Liver (tissue), 9 donors: ENCODE measurements around the gene HOXA3. TPM values are rescaled to one million over a fixed set of nuclear protein-coding genes. Genes with fewer than 3 reads are reported as not detected.

Experiments used
- DNase-seq: peaks from one replicate; pipeline ENCODE4 v3.0.0-alpha.2; 2017; ENCODE audit warnings: low spot score
- H3K27ac ChIP-seq, 2 donors: one replicate each; pipeline ENCODE4 v1.7.0; 2013; ENCODE audit warnings: inconsistent platforms in 2 of 2, low read length in 2 of 2, control low read depth in 1 of 2, low read depth in 1 of 2, mild to moderate bottlenecking in 1 of 2
- H3K27me3 ChIP-seq, 4 donors: one replicate each; pipeline versions ENCODE4 v1.6.1 to v1.7.0; 2013; ENCODE audit warnings: low read length in 3 of 4, inconsistent platforms in 1 of 4, mild to moderate bottlenecking in 1 of 4, moderate library complexity in 1 of 4; ENCODE audit not compliant: control insufficient read depth in 4 of 4, insufficient read depth in 4 of 4
- H3K36me3 ChIP-seq, 4 donors: one replicate each; pipeline versions ENCODE4 v1.6.1 to v1.7.0; 2013; ENCODE audit warnings: low read length in 3 of 4, mild to moderate bottlenecking in 3 of 4, low read depth in 1 of 4, moderate library complexity in 1 of 4; ENCODE audit not compliant: control insufficient read depth in 4 of 4, insufficient read depth in 3 of 4
- H3K4me1 ChIP-seq, 4 donors: one replicate each; pipeline versions ENCODE4 v1.6.1 to v1.7.0; 2013; ENCODE audit warnings: low read length in 3 of 4, mild to moderate bottlenecking in 3 of 4, moderate library complexity in 1 of 4; ENCODE audit not compliant: control insufficient read depth in 4 of 4, insufficient read depth in 4 of 4
- H3K4me3 ChIP-seq, 3 donors: one replicate each; pipeline versions ENCODE4 v1.6.1 to v1.7.0; 2013; ENCODE audit warnings: low read length in 3 of 3, control low read depth in 1 of 3, low read depth in 1 of 3, mild to moderate bottlenecking in 1 of 3
- H3K9ac ChIP-seq, 2 donors: one replicate each; pipeline ENCODE4 v1.7.0; 2013; ENCODE audit warnings: low read length in 2 of 2, mild to moderate bottlenecking in 2 of 2, moderate library complexity in 2 of 2, control low read depth in 1 of 2, low read depth in 1 of 2
- H3K9me3 ChIP-seq, 4 donors: one replicate each; pipeline versions ENCODE4 v1.6.1 to v1.7.0; 2013; ENCODE audit warnings: low read length in 3 of 4; ENCODE audit not compliant: control insufficient read depth in 4 of 4
- ATF3 ChIP-seq: IDR thresholded peaks from 2 replicates; pipeline ENCODE4 v1.6.1; 2016; ENCODE audit warnings: antibody characterized with exemption
- EGR1 ChIP-seq, 2 donors: IDR thresholded peaks; 2 replicates each; pipeline ENCODE4 v1.6.1; 2016 to 2018; ENCODE audit warnings: antibody characterized with exemption in 2 of 2, low read depth in 2 of 2
- FOXA1 ChIP-seq: IDR thresholded peaks from 2 replicates; pipeline ENCODE4 v1.6.1; 2016; ENCODE audit warnings: antibody characterized with exemption
- FOXA2 ChIP-seq: IDR thresholded peaks from 2 replicates; pipeline ENCODE4 v1.6.1; 2016; ENCODE audit warnings: antibody characterized with exemption
- GABPA ChIP-seq, 2 donors: IDR thresholded peaks in 1 of 2; conservative IDR thresholded peaks in 1 of 2; 2 replicates each; pipeline ENCODE4 v1.6.1; 2016; ENCODE audit warnings: antibody characterized with exemption in 2 of 2, mild to moderate bottlenecking in 1 of 2, moderate library complexity in 1 of 2
- HNF4A ChIP-seq, 2 donors: conservative IDR thresholded peaks; 2 replicates each; pipeline ENCODE4 v1.6.1; 2016; ENCODE audit warnings: antibody characterized with exemption in 2 of 2, mild to moderate bottlenecking in 2 of 2
- HNF4G ChIP-seq: IDR thresholded peaks from 2 replicates; pipeline ENCODE4 v1.6.1; 2016; ENCODE audit warnings: antibody characterized with exemption
- JUND ChIP-seq, 2 donors: IDR thresholded peaks; 2 replicates each; pipeline ENCODE4 v1.6.1; 2016; ENCODE audit warnings: antibody characterized with exemption in 2 of 2
- NR2F2 ChIP-seq: IDR thresholded peaks from 2 replicates; pipeline ENCODE4 v1.6.1; 2016; ENCODE audit warnings: antibody characterized with exemption
- RAD21 ChIP-seq, 2 donors: IDR thresholded peaks; 2 replicates each; pipeline ENCODE4 v1.6.1; 2016; ENCODE audit warnings: antibody characterized with exemption in 2 of 2, mild to moderate bottlenecking in 2 of 2
- REST ChIP-seq: IDR thresholded peaks from 2 replicates; pipeline ENCODE4 v1.6.1; 2016; ENCODE audit warnings: antibody characterized with exemption, mild to moderate bottlenecking
- RXRA ChIP-seq, 2 donors: IDR thresholded peaks; 2 replicates each; pipeline ENCODE4 v1.6.1; 2017 to 2018; ENCODE audit warnings: antibody characterized with exemption in 2 of 2, mild to moderate bottlenecking in 1 of 2
- SP1 ChIP-seq: IDR thresholded peaks from 2 replicates; pipeline ENCODE4 v1.6.1; 2018; ENCODE audit warnings: antibody characterized with exemption, mild to moderate bottlenecking
- TAF1 ChIP-seq: conservative IDR thresholded peaks from 2 replicates; pipeline ENCODE4 v1.6.1; 2016; ENCODE audit warnings: antibody characterized with exemption, mild to moderate bottlenecking
- YY1 ChIP-seq: IDR thresholded peaks from 2 replicates; pipeline ENCODE4 v1.6.1; 2016; ENCODE audit warnings: antibody characterized with exemption, mild to moderate bottlenecking
- ZBTB33 ChIP-seq: IDR thresholded peaks from 2 replicates; pipeline ENCODE4 v1.6.1; 2016; ENCODE audit warnings: antibody characterized with exemption
- WGBS: extraction: QIAGEN DNeasy Blood & Tissue Kit; methylation state at CpG from one replicate; pipeline ENCODE4 v1.1.7; 2013; 5-methylcytosine and 5-hydroxymethylcytosine counted together
- polyA plus RNA-seq, 2 donors: library from polyadenylated mRNA; stranded (reverse) in 1 of 2; unstranded in 1 of 2; fragments of 200-250 nt in 1 of 2; fragments of >200 nt in 1 of 2; fragmentation: Nextera tagmentation in 1 of 2; extraction: Ambion mirVana in 1 of 2; gene quantifications; one replicate each; pipeline versions ENCODE4 v1.2.1 to v1.2.3, GENCODE V29; 2013 to 2015
- total RNA-seq, 2 donors: library from RNA; depleted of rRNA; stranded (reverse); fragments of >200 nt; gene quantifications; one replicate each; pipeline ENCODE4 v1.2.3, GENCODE V29; 2014
- TF ChIP-seq, protein P1 (sequence below): IDR thresholded peaks from 2 replicates; pipeline ENCODE4 v1.6.1; 2016; ENCODE audit warnings: antibody characterized with exemption
- TF ChIP-seq, protein P2 (sequence below): fragments of 150-350 bp; IDR thresholded peaks from 2 replicates; pipeline ENCODE4 v1.5.1; 2017; ENCODE audit warnings: improper control_type of control experiment, low read depth, low read length; ENCODE audit not compliant: missing input control
- donor health status: healthy.
- donor health status: healthy.
- donor health status: healthy.
- donor health status: healthy.
- donor health status: healthy.

The HOXA3 gene
- total and polyA plus RNA-seq, 4 donors, result 0.11 to 0.28 (median 0.20) TPM

DNA sequence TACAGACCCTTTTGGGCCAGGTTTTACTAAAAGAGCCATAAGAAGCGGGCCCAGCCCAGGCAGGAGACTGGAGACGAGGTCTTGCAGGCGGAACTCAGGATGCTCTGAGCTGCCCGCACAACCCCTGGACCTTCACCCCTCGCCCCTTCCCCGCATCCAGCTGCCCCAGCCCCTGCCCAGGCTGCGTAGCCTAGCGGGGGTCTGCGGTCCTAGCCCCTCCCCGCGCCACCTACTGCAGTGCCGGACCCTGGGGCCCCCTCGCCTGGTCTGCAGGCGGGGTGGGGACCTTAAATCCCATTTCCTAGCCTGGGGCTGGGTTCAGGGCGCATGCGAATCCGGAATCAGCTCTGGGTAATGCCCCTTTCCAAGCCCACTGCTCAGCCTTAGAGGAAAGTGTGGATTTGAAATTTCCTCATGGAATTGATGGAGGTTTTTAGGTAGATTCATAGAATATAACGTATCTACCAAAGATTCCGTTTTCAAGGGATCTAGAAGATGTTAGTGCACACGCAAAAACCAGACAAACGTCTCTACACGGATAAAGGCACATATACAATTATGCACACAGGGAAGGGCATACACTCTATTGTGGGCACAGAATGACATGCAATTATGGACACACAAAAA is 546 bp upstream of the HOXA3 start:
- Histone ChIP-seq H3K36me3 (no peaks in the 10 kb centered on the region), H3K27ac (no peak overlapping the region), H3K4me3 (no peak overlapping the region), H3K9me3 (peaks cover 0 to 5% (median 0%) of the 10 kb centered on the region in 4 donors), H3K4me1 (peaks cover 14 to 36% (median 22%) of the 10 kb centered on the region in 4 donors), H3K27me3 (peaks cover 15 to 56% (median 40%) of the 10 kb centered on the region in 4 donors), H3K9ac (no peak overlapping the region)
- TF ChIP-seq JUND (IDR thresholded peaks at IDR 0.05) (no peak), EGR1 (IDR thresholded peaks at IDR 0.05; ENCODE audit: low read depth in 2 of 2) (no peak), YY1 (no peak), SP1 (no peak), NR2F2 (no peak), HNF4G (no peak), RAD21 (IDR thresholded peaks at IDR 0.05) (no peak), ATF3 (no peak), RXRA (IDR thresholded peaks at IDR 0.05) (no peak), FOXA1 (no peak), ZBTB33 (no peak), GABPA (IDR thresholded peaks at IDR 0.05 in 1 of 2, conservative IDR thresholded peaks at IDR 0.05 in 1 of 2) (no peak), TAF1 (no peak), REST (no peak), FOXA2 (no peak), HNF4A (conservative IDR thresholded peaks at IDR 0.05) (no peak)
- TF ChIP-seq, protein P1, sequence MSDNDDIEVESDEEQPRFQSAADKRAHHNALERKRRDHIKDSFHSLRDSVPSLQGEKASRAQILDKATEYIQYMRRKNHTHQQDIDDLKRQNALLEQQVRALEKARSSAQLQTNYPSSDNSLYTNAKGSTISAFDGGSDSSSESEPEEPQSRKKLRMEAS, result no peak
- TF ChIP-seq, protein P2, sequence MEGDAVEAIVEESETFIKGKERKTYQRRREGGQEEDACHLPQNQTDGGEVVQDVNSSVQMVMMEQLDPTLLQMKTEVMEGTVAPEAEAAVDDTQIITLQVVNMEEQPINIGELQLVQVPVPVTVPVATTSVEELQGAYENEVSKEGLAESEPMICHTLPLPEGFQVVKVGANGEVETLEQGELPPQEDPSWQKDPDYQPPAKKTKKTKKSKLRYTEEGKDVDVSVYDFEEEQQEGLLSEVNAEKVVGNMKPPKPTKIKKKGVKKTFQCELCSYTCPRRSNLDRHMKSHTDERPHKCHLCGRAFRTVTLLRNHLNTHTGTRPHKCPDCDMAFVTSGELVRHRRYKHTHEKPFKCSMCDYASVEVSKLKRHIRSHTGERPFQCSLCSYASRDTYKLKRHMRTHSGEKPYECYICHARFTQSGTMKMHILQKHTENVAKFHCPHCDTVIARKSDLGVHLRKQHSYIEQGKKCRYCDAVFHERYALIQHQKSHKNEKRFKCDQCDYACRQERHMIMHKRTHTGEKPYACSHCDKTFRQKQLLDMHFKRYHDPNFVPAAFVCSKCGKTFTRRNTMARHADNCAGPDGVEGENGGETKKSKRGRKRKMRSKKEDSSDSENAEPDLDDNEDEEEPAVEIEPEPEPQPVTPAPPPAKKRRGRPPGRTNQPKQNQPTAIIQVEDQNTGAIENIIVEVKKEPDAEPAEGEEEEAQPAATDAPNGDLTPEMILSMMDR, result no peak
- no peak for DNase-seq
- WGBS, result 13% methylated on average over 22 of the region's 22 CpGs
